ENCODE results near the gene PLEKHA5.

GRCh38 chr12:19245106-19245505 is 115.6 kb downstream of the PLEKHA5 start:
- TF ChIP-seq CTCF (IDR thresholded peaks at IDR 0.05) (no peak), POLR2A (IDR thresholded peaks at IDR 0.05) (no peak), POLR2AphosphoS5 (IDR thresholded peaks at IDR 0.05) (no peak)
